ENCODE data around the gene C5orf58.

DNA sequence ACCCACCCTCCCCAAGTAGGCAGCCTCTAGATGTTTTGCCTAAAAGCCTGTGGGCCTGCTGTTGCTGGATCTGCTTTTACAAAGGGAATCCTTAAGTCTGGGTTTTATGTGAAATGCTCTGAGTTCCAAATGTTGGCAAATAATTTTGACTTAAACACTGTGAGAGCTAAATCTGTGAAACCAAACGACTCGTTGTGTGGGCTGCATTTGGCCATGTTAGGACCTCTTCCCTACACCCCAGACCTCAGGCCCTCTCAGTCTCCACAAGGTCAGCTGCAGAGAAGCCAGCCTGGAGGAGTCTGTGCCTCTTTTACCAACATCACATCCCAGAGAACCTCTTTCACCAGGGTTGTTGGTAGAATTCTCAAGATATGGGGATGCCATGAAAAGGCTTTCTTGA is 55.4 kb downstream of the C5orf58 start:
- TF ChIP-seq, protein P1, sequence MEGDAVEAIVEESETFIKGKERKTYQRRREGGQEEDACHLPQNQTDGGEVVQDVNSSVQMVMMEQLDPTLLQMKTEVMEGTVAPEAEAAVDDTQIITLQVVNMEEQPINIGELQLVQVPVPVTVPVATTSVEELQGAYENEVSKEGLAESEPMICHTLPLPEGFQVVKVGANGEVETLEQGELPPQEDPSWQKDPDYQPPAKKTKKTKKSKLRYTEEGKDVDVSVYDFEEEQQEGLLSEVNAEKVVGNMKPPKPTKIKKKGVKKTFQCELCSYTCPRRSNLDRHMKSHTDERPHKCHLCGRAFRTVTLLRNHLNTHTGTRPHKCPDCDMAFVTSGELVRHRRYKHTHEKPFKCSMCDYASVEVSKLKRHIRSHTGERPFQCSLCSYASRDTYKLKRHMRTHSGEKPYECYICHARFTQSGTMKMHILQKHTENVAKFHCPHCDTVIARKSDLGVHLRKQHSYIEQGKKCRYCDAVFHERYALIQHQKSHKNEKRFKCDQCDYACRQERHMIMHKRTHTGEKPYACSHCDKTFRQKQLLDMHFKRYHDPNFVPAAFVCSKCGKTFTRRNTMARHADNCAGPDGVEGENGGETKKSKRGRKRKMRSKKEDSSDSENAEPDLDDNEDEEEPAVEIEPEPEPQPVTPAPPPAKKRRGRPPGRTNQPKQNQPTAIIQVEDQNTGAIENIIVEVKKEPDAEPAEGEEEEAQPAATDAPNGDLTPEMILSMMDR (IDR thresholded peaks at IDR 0.05) = no peak
- TF ChIP-seq EZH2 (IDR thresholded peaks at IDR 0.05; ENCODE audit: borderline replicate concordance, insufficient read depth, low read depth, low read length, poor library complexity, severe bottlenecking) = no peak

Data from B cell (primary cell).